Stimulated activated CD8-positive, alpha-beta memory T cell treated with anti-CD3 and anti-CD28 coated beads, Interleukin-12 subunit alpha, Interleukin-12 subunit beta, amount 100 ng/mL, for 24 hours (primary cell): ENCODE data around the gene IMPA2.

Source experiments
- DNase-seq: peaks from one replicate; pipeline ENCODE4 v3.0.0-alpha.2; 2020; ENCODE audit errors: extremely low read depth

The IMPA2 gene

GRCh38 chr18:11989966-11990380, 8.7 kb downstream of the IMPA2 start:
- no peak for DNase-seq

DNA sequence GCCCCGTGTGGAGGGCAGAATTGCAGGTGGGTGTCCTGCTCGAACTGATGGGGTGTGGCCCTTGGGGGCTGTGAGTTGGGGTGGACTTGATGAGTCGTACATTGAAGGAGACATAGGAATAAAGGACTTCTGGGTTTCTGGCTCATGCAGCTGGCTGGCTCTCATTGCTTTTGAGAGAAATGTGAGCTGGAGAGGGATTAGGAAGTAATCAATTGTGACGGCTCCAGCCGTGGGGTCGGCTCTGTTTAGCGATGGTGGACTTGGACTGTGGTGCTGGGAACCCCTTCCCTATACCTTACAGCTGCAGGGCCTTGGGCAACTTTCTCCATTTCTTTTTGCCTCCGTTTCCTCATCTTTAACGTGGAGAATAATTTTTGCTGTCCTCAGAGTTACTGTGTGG, 9.2 kb downstream of the IMPA2 start:
- no peak for DNase-seq

DNA sequence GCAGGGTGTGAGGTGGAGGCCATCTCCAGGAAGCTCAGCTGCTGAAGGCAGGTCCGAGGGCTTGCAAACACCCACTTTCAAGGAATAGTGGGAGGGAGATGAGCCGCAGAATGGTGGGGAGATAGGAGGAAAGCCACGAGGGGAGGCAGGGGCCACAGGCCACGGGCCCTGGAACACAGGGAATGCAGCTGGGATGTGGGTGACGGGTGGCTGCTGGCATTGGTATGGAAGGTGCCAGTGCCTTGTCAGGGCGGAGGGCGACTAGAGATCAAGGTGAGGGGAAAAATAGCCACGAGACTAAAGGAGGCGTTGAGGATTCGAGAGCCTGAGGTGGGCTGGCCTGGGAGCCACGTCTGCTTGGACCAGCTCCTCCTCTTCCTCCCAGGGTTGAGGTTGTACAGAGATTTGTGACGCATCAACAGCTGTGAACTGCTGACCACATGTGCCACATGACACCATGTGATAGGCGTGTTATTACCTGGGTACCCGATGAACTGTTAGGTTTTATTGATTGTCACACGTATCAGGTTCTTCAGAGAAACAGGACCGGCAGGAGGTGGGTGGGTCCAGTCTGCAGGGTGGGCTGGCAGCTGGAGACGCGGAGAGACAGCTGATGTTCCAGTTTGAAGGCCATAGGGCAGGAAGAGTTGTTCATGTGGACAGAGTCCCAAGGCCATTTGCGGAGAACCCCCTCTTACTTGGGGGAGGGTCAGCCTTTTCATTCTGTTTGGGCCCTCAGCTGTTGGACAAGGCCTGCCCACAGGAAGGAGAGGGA, 9.9 kb downstream of the IMPA2 start:
- DNase-seq, result no peak

- no peak for DNase-seq
Observed at GRCh38 chr18:11992096-11992790, 10.9 kb downstream of the IMPA2 start.

DNA sequence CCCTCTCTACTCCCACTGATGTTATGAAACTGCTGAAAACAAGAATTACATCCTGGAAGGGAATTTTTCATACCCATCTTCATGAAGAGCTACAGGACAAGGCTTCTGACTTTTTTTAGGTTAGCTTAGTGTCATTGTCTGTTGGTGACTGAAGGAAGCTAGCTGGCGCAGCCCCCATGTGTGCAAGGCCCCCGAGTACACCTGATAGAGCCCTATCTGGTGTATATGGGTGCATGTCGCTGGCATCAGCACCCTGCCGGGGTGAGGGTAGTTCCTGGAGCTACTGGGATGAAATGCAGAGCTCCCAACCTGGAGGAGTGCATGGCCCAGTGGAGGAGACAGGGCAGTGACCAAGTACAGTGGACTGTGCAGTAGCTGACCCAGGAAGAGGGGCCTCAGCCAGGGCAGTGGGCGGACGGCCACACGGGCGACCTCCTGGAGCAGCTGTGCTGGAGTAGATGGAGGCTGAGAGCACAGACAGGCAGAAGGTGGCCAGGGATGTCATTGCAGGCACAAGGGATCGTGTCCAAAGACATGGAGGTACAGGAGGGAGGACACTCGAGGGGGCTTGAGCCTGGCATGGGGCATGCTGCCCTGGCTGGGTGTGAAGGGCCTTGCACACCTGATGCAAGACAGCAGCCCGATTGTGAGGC, 12.1 kb downstream of the IMPA2 start:
- no peak for DNase-seq

- DNase-seq, result no peak
Observed at GRCh38 chr18:11994336-11994702, 13.0 kb downstream of the IMPA2 start.

GRCh38 chr18:11994703-11995444, 13.6 kb downstream of the IMPA2 start:
- no peak for DNase-seq

DNA sequence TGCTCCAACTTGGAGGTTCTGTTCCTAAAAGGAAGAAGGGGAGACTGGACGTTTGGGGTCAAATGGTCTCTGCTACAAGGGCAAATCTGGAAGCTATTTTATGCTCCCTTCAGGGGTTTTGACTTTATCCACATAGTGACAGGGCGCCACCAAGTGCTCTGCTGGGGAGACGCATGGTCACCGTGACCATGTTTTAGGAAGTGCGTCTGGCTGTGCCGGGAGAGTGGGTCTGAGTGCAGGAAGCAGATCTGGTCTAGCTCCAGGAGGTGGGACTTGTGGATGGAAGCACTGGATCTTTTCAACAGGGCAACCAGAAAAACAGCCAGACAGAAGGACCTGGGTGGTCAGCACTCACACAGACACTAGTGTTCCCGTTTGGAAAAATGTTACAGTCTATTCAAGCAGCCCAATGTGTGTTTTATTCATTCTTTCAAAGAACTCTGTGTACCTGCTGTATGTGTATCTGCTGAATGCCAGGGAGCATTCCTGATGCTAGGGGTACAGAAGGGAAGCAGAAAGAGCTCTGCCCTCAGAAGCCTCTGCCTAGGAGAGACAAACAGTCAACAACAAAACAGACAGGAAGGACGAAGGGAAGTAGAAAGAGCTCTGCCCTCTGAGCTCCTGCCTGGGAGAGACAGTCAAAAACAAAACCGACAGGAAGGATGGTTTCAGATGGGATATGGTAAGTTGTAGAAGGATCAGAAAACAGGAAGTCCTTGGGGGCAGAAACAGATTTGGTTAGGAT, 14.3 kb downstream of the IMPA2 start:
- no peak for DNase-seq

DNA sequence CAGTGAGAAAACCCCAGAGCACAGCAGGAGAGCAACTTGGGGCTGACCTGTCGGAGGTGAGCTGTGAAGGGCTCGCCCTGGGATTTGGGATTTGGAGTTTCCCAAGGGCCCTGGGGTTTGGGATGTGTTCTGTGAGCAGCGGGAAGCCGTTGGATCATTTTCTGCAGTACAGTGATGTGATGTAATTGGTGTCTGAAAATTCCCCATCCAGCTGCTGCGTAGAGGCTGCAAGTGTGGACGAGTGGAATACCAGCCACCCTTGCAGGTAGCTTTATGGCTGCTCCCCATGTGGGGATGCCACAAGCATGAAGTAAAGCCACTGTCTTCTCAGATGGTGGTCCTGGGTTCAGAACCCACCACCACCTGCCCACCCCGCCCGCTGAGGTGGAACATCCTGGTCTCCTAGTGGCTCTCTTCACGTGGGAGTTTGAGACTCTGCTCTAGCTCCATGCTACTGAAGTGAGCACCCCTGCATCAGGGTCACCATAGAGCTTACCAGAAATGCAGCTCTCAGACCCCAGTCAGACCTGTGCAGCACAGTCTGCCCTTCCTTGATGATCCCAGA, 15.0 kb downstream of the IMPA2 start:
- DNase-seq, result no peak

DNA sequence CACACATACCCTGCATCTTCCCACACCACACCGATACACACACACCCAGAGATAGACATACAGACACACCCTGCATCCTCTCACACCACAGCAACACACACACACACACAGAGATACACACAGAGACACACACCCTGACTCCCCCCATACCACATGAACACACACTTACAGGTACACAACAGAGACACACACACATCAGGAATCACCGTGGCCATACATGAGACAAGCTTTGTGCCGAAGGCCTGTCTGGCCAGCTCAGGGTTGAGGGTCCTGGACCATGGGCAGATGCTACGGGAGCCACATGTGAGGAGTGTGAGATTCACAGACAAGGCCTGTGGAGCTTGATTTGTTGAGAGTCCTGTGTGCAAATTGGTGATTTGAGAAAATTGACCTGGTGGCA, 15.6 kb downstream of the IMPA2 start:
- no peak for DNase-seq

- DNase-seq, result no peak
Observed at GRCh38 chr18:11997466-11997865, 16.2 kb downstream of the IMPA2 start.

DNA sequence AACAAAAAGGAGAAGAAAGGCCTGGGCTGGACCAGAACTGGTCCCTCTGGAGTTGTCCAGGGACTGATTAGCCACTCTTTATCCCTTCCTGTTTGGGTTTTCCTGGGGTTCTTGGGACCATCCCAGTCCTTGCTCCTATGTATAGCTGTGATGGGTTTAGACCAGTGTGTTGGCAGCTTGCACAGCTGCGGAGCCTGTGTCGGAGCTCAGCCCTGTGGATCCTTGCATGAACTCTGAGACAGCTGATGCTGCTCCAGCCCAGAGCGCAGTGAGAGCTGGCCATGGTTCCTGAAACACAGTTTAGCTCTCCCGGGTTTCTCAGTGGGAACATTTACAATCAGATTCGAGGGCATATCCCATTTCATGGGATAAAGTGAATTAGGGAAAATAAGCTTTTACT, 16.9 kb downstream of the IMPA2 start:
- DNase-seq, result no peak

DNA sequence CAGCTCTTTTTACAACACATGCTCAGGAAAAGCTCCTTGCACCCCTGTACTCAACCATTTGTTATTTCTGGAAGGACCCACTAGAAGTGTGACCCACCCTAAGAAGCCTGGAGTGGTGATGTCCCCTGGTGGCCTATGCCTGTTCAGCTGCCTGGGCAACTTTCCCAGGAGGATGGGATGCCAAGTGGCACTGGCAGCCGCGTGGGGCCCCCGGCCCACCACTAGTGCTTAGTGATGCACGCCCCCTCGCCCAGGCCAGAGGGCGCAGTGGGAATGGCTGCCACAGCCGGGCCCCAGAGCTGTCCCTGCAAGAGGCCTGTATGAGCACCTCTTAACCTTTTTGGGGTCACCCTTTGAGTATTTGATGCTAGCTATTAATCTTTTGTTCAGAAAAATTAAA, 18.1 kb downstream of the IMPA2 start:
- DNase-seq, result no peak

DNA sequence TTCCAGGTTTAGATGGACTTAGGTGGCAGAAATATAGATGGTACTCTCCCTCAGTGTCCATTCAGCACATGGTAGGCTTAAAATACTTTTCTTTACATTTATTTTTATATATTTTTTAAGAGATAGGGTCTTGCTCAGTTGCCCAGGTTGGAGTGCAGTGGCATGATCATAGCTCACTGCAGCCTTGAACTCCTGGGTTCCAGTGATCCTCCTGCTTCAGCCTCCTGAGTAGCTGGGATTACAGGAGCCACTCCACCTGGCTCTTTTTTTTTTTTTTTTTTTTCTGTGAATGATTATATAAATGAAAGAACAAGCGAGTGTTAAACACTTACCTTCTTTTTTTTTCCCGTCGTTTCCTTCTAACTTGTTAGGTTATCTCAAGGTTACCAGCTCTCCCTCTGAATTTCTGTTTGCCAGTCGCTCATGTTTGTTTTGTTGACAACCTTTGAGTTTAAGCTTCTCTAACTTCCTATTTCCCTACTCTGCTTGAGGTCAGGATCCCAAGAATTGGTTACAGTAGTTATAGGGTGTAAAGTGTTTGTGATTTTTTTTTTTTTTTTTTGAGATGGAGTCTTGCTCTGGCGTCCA, 18.9 kb downstream of the IMPA2 start:
- no peak for DNase-seq

GRCh38 chr18:12001421-12001820, 20.1 kb downstream of the IMPA2 start:
- no peak for DNase-seq

GRCh38 chr18:12003894-12004293, 22.6 kb downstream of the IMPA2 start:
- DNase-seq, result no peak

GRCh38 chr18:12005538-12006487, 24.5 kb downstream of the IMPA2 start:
- DNase-seq, result no peak

DNA sequence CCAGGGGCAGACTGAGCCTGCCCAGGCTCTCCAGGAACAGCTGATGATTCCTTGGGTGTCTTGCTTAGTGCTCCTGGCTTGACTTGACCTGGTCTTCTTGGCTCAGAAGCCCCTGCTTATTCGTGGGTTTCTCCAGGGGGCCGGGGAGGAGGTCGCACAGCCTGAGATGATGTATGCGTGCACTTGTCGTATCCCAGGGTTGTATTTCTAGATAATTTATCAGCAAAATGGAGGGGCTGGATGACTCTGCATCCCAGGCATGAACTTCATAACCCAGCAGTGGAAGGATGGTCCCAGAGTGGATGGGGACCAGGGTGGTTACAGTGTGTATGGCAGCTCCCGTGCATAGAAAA, 25.2 kb downstream of the IMPA2 start:
- no peak for DNase-seq

DNA sequence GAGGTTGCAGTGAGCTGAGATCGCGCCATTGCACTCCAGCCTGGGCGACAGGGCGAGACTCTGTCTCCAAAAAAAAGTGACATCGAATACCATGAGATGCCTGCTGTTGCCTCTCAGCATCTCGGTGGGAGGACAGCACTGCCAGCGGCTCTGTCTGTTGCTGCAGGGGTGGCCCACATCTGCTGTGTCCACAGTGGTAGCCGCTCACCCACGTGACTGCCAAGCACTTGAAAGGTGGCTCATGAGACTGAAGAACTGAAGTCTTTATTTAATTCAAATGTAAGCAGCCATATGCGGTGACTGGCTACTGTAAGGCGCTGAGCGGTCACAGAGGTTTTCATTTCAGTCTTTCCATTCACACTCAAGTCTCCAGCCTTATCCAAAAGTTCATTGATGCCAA, 25.8 kb downstream of the IMPA2 start:
- no peak for DNase-seq
